ENCODE measurements around the gene FILIP1L.

The FILIP1L gene

DNA sequence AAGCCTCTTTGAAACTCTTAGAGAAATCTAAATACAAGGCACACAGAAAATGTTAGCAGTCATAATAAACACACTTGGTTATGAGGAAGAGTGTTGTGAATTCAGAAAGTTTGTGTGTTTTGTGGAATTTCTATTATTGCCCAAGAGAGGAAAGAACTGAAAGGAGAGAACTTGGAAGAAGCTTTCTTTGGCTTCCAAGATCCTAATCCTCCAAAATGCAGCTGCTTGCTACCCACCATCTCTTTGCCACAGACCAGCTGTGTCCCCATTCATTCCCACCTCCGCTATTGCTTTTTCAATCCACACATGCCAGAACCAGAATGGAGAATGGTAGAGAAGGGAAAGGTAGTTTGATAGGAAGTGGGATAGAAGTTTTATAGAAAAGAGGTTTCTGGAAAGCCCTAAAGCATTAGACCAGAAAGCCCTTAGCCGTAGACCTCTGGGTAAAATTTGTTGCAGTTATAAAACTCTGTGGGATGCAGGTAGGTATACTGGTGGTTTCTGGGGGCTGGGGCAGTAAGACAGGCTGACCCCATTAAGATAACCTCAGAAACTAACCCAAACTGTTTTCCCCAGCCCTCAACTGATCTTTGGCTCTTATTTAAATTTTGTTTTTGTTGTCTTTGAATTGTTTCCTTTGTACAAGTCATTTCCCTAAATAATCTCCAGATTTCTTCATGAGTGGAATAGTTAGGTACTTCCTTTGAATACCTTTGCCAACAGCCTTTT is 108.5 kb downstream of the FILIP1L start:
- DNase-seq = no peak

DNA sequence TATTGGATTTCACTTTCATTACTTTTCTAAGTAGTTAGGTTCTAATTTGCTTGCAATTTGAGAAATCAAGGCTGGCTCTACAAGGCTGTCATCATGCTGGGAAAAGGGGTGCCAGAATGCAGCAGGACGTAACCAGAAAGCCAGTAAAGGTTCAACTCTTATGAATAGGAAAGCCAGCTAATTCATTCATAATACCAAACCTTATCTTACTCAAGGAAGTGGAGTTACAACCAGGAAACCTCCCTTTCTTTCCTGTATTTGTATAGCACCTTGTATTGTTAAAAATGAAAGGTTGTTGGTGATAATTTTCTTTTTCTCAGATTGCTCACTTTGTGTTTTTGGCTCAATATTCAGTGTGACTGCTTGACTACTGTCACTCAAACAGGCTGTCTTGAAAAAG is 109.4 kb downstream of the FILIP1L start:
- DNase-seq = no peak

- no peak for DNase-seq
These were observed 110.4 kb downstream of the FILIP1L start for GRCh38 chr3:100003609-100004503.

GRCh38 chr3:100002599-100003350 is 111.5 kb downstream of the FILIP1L start:
- DNase-seq = no peak

GRCh38 chr3:100001526-100002270 is 112.6 kb downstream of the FILIP1L start:
- DNase-seq = no peak

DNA sequence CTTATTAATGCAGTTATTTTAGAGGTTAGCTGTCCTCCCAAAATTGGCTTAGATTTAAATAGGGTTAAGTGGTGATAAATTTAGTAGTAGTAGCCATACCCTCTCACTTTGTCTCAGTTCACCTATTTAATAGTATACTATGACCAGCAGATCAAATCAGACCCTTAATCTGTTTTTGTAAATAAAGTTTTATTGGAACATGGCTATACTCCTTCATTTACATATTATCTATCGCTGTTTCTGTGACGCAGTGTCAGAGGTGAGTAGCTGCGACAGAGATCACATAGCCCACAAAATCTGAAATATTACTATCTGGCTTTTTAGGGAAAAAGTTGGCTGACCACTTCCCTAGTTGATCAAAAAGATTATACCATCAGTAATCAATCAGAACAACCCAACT is 113.2 kb downstream of the FILIP1L start:
- DNase-seq = no peak

DNA sequence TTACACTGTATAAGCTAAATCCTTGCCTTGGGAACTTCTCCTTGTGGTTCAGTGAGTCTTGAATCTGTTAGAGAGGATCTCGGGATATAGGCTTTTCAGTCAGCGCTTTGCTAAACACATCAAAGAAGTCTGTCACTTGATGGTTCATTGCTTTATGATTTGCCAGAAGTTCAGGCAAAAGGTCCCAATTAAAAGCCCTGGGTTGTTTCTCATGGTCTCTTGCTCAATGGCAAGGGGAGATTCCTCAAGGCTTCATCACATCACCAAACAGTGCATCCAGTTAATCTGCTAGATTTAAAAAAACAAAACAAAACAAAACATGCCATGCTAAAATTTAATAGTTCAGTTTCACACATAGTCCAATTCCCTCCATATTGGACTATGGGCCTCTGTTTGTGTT is 114.8 kb downstream of the FILIP1L start:
- DNase-seq = no peak

DNA sequence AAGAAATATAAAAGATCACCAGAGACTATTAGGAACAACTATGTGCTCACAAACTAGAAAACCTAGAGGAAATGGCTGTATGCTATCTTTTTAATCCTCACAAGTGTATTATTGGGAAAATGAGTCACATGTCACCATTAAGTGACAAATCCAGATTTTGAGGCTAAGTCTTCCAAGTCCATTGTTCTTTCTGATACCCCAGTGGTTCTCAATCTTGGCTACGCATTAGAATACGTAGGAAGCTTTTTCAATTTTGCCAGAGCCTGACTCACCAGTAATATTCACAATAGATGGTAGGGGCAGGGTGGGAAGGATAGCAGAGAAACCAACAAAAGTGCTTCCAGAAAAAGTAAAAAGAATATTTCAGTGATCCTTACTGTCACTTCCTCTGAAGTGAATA is 117.0 kb downstream of the FILIP1L start:
- no peak for DNase-seq

DNA sequence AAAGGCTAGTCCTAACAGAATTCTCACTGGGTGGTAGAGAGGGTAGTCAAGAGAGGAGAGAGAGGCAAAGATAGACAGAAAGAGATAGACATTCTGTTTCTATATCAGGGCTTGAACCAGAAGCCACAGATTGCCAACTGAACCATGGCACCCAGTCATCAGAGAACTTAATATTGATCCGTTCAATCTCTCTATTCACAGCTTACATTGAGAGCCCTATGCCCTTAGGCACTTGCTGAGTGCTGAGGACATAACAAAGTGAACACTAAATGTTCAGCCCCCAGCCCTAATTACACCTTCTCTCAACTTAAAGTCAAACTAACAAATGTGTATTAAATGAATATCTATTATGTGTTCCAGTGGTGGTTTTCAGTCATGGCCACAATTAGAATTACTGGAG is 124.1 kb downstream of the FILIP1L start:
- DNase-seq = no peak

DNA sequence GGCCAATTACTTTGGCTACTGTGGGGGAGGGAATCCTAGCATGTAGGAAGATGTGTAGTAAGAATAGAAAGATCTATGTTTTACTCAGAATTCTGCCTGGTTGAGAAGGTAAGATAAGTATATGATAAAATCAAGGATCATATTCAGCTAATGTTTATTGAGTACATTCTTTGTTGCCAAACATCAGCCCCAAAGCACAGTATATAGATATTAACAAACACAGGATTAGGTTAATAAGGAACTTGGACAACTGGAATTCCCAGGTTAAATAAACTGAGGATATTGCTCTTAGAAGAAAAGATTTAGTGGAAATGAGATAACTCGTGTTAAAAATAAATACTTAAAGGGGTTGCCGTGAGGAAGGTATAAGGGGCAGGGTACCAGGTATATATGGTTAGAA is 129.6 kb downstream of the FILIP1L start:
- no peak for DNase-seq

DNA sequence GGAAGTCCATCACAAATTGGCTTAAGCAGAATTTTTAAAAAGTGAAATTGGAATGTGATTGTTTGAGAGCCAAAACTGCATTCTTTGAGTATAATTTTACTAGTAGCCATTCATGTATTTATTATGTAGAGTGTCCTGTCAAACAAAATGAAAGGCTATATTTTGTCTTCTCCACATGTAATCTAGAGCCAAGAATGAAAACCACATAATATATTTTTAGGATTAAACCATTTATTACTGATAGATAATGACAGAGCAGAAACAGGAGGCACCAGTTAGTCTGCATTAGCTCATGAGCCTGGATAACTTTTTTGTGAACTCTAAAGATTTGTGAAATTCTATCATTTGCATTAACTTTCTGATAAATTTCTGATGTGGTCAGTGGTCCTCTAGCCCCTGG is 130.2 kb downstream of the FILIP1L start:
- DNase-seq = no peak

DNA sequence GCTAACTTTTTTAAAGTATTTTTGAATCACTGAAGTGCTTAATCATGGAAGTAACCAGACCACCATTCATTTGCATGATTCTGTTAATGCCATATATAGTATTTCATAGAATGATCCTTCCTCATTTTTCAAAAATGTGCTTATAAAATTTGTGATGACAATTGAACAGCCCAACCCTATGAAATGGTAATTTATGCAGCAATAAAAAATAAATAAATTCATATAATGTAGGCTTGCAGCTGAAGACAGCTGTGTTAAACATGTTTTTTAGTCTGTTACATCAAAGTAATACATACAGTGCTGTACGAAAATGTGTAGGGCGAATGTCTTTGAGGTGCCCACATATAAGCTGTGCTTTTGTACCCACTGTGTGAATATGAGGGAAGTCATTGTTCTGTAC is 131.7 kb downstream of the FILIP1L start:
- DNase-seq = no peak

DNA sequence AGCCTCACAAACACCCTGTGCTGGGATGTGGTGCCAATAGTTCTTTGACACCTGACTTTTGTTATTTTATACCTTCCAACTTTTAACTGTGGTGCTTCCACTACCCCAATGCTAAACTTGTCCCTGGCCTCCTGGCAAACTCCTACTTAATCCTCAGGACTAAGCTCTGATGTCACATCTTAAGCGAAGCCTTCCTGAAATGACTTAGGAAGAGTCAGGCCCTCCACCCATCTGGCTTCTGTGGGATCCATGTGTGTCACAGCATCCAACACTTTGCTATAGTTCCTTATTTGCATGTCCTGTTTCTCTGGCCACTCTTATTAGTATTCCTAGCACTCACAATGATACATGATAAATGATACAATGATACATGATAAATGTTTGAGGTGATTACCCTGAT is 133.2 kb downstream of the FILIP1L start:
- no peak for DNase-seq

DNA sequence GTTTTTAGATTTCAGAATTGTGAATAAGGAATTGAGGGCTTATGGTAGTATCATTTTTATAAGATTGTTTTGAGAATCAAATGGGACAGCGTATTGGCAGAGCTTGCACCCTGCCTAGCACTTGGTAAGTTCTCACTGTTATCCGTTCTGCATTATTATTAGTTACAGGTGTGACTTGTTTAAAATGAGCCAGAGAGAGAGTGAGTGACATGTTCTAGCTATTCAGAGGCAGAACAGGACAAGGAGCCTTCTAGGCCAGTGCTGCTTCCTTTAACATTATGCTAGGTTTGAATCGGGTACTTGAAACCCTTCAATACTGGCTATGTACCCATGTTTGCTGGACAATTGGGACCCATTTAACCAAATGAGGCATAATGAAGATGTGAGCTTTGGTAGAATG is 133.7 kb downstream of the FILIP1L start:
- DNase-seq = no peak

DNA sequence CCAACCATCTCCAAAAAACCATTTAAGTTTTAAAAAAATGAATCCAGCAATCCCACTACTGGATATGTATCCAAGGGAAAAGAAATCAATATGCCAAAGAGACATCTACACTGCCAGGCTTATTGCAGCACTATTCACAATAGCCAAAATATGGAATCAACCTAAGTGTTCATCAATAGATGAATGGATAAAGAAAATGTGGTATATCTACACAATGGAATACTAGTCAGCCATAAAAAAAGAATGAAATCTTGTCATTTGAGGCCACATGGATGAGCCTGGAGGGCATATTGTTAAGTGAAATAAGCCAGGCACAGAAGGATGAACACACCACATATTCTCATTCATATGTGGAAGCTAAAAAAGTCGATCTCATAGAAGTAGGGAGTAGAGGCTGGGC is 136.1 kb downstream of the FILIP1L start:
- no peak for DNase-seq

- no peak for DNase-seq
These were observed 137.7 kb downstream of the FILIP1L start for GRCh38 chr3:99976584-99976983.

- no peak for DNase-seq
These were observed 139.3 kb downstream of the FILIP1L start for GRCh38 chr3:99974989-99975388.

DNA sequence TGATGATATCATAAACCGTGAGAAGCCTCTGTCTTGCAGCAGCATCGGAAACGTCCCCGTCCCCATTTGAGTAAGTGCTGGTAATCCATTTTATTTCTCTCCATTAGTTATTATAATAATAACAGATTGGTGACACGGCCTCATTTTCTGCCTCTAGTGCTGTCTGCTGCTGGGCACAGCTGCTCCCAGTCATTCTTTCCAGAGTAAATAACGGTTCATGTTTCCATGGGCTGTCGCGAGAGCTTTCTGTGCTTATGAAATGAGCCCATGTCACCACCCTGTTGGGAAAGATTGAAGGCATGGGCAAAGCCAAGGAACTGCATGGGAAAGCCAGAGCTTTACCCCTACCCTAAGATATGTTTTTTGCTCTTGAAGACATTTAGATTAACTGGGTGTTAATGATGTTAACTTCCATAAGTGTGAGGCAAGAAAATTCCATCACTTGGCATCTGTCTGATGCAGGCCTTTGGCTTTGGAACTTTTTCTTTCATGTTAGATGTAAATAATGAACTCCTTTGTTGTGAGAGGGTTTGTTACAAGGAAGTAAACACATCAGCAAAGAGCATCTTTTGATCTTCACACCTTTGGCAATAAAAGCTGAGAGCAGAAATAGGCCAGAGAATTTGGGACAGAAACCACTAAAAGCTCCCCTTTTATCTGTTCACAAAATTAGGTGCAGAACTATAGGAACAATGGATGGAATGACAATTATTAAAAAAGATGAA is 141.8 kb downstream of the FILIP1L start:
- DNase-seq = no peak

DNA sequence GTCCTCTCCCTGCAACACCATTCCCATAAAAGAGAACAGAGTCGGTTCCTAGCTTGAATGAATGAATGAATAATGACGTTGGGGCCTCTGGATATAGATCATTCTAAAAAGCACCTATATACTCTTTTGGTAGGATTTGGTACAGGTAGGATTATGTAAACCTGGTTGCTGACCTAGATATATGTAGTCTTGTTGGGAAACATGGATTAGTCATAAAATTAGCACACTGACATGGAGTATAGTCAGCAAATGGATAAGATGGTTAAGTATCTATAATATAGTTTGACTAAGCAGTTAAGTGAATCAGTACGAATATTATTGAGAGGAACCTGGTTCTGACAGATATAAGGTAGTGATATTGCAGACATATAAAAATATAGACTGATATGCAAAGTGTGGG is 142.5 kb downstream of the FILIP1L start:
- DNase-seq = no peak

DNA sequence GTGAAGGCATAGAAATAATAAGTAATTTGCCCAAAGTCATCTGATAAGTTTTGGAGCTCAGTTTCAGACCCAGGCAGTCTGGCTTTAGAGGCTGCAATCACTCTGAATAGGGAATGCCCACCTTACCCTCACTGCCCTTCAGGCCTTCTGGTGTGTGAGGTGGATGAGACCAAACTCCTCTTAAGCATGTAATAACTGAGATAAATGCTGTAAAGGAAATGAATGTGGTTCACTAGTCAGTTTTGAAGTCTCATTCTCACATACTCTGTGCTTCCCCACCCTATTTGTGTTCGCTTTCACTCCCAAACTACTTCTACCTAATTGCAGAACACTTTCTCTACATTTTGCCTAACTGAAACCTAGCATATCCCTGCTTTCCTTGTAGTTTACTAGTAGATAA is 144.1 kb downstream of the FILIP1L start:
- no peak for DNase-seq

DNA sequence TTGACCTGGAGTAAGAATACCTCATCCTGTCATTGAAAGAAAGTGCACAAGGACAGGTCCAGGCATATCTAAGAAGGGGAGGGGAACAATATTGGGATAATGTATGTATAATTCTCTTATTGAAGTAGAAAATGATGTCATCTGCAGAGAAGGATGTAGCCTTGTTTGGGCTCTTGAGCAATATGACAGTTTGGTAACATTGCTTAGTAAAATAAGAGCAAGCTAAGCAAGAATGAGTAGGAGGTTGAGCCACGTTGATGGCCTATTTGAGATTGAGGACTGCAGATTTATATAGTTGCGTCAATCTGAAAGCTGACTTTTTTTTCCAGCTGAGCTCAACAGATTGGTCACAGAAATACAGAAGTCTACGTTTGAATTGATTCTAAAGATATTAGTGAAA is 145.2 kb downstream of the FILIP1L start:
- DNase-seq = peak; percentile 53

GRCh38 chr3:99967796-99968195 is 146.5 kb downstream of the FILIP1L start:
- DNase-seq = no peak
